Activated CD4-positive, alpha-beta memory T cell treated with anti-CD3 and anti-CD28 coated beads, Interleukin-2, amount 10 ng/mL, durations not matched to agents 7 days and 5 days (primary cell): Measurements from ENCODE around the gene LY9. TPM values are rescaled to one million over a fixed set of nuclear protein-coding genes. Genes with fewer than 3 reads are reported as not detected.
"Not testable (repeated sequence)": the region's sequence is repeated elsewhere in the genome, so short reads cannot be mapped to it uniquely, and the experiment has no call there.

ENCODE experiments used
- CTCF ChIA-PET: fragments of 350-600 bp; sonication (Branson Sonifier 250); formaldehyde crosslinking; loops from one replicate; lab custom pipeline; 2021; ENCODE audit warnings: antibody characterized with exemption, inconsistent platforms; lab: Charles Lee
- POLR2A ChIA-PET: fragments of 350-600 bp; sonication (Branson Sonifier 250); formaldehyde crosslinking; loops from one replicate; lab custom pipeline; 2021; ENCODE audit warnings: antibody characterized with exemption; lab: Charles Lee
- DNase-seq: peaks from one replicate; pipeline ENCODE4 v3.0.0-alpha.2; 2020
- H3K27ac Mint-ChIP-seq: one replicate; pipeline ENCODE4 v1.8.0; 2021; ENCODE audit warnings: mild to moderate bottlenecking, mixed read lengths
- H3K27me3 Mint-ChIP-seq: one replicate; pipeline ENCODE4 v1.8.0; 2021; ENCODE audit warnings: mixed read lengths
- H3K36me3 Mint-ChIP-seq: one replicate; pipeline ENCODE4 v1.8.0; 2021; ENCODE audit warnings: low read depth, mixed read lengths
- H3K4me1 Mint-ChIP-seq: one replicate; pipeline ENCODE4 v1.8.0; 2021; ENCODE audit warnings: mixed read lengths
- H3K4me3 Mint-ChIP-seq: one replicate; pipeline ENCODE4 v1.8.0; 2021; ENCODE audit warnings: mild to moderate bottlenecking, mixed read lengths
- H3K9me3 Mint-ChIP-seq: one replicate; pipeline ENCODE4 v1.8.0; 2021; ENCODE audit warnings: mixed read lengths
- total RNA-seq, 2 experiments: library from RNA; stranded (reverse); gene quantifications; one replicate each; pipeline ENCODE4 v1.2.3, GENCODE V29; 2021

The LY9 gene
- total RNA-seq, 2 experiments from 2014 or later = 46.4 to 49.9 TPM

DNA sequence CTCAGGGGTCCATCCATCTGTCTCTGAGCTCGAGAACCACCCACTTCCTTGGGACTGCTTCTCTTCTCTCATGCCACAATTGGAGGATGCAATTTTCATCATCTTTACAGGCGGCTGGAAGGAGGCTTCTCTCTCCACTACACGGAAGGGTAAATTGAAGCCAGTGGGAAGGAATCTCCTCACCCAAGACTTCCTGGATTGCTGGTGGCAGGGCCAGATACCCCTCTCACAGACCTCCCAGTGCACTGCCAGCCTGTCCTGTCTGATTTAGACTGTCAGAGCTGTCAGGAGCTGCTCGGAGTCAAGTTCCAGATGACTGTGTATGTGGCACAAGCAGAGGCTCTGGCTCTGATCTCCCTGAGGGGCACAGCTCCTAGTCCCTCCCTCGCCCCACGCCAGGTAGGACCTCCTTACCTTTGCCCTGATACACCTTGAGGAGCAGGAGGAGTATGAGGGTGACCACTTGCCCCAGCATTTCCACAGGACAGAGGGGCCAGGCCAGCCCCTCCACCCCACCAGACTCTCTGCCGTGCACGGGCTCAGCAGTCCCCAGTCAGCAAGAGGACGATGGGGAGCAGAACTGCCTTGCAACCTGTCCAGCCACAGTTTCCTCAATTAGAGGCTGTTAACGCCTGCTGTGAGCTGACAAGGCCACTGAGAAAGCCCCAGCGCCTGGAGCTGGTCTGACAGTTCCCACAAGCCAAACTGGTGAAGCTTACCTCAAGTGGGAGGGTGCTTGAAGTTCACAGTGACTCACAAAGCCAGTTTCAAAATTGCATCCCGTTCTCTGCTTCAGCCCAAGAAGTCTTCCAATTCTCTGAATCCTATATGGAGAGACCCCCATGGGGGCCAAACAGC, 66.5 kb downstream of the LY9 start, which contains the start of gene CD244:
CD244 (minus strand) TSS at position 685 of the 858 bp plus-strand sequence; CDS start at position 475, 210 bp downstream.
- peak; percentile 73 for DNase-seq
- ChIA-PET CTCF (interaction anchor here (0.6 to 3.5 kb wide), 9 partner anchors 11 to 92 kb away, joined by 3 to 19 read pairs (median 8); partner anchors contain the start of gene ITLN2), POLR2A (interaction anchor here (0.9 to 2.6 kb wide), 3 partner anchors 20 to 156 kb away, joined by 3 to 23 read pairs (median 9); no protein-coding TSS in a partner anchor)
- peak within 1 kb of the TSS; percentile 66 for H3K27ac Mint-ChIP-seq
- no peaks in the 10 kb centered on the region for H3K9me3 Mint-ChIP-seq
- peaks cover 3% of the 10 kb centered on the region for H3K27me3 Mint-ChIP-seq
- H3K36me3 Mint-ChIP-seq = no peaks in the 10 kb centered on the region
- H3K4me1 Mint-ChIP-seq = peaks cover 29% of the 10 kb centered on the region
- peak within 1 kb of the TSS; percentile 33 for H3K4me3 Mint-ChIP-seq

GRCh38 chr1:160863061-160863773, 67.2 kb downstream of the LY9 start:
- H3K27ac Mint-ChIP-seq = no peak overlapping the region
- no peaks in the 10 kb centered on the region for H3K36me3 Mint-ChIP-seq
- POLR2A ChIA-PET = interaction anchor here (0.9 to 2.6 kb wide), 3 partner anchors 21 to 157 kb away, joined by 3 to 23 read pairs (median 9); no protein-coding TSS in a partner anchor
- no peak overlapping the region for H3K4me3 Mint-ChIP-seq
- H3K27me3 Mint-ChIP-seq = peaks cover 8% of the 10 kb centered on the region
- CTCF ChIA-PET = interaction anchor here (1.4 to 3.5 kb wide), 8 partner anchors 14 to 91 kb away, joined by 4 to 19 read pairs (median 8); partner anchors contain the start of gene ITLN2
- no peak for DNase-seq
- H3K9me3 Mint-ChIP-seq = no peaks in the 10 kb centered on the region
- peaks cover 29% of the 10 kb centered on the region for H3K4me1 Mint-ChIP-seq

DNA sequence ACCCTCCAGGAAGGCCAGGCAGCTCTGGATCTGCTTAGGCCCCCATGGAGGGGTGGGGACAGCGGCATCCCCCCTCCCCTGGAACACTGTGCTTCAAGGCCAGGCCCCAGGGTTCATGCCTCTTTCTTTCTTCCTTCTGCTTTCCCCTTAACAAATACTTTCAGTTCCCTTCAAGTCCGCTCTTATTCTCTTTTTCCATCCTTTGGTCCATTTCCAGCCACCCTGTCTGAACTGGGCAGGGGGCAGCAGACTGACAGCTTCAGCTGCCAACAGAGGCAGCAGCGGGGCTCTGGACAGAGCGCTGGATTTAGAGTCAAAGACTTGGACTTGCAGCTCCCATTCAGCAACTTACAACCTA, 67.8 kb downstream of the LY9 start:
- ChIA-PET POLR2A (interaction anchor here (2.6 kb wide), 1 partner anchor 26 kb away, joined by 23 read pairs; no protein-coding TSS in a partner anchor), CTCF (interaction anchor here (1.6 to 2.2 kb wide), 3 partner anchors 14 to 26 kb away, joined by 5 to 10 read pairs (median 5); no protein-coding TSS in a partner anchor)
- no peak for DNase-seq
- Mint-ChIP-seq H3K27ac (no peak overlapping the region), H3K9me3 (no peaks in the 10 kb centered on the region), H3K4me1 (peaks cover 29% of the 10 kb centered on the region), H3K4me3 (no peak overlapping the region), H3K27me3 (peaks cover 8% of the 10 kb centered on the region), H3K36me3 (no peaks in the 10 kb centered on the region)

DNA sequence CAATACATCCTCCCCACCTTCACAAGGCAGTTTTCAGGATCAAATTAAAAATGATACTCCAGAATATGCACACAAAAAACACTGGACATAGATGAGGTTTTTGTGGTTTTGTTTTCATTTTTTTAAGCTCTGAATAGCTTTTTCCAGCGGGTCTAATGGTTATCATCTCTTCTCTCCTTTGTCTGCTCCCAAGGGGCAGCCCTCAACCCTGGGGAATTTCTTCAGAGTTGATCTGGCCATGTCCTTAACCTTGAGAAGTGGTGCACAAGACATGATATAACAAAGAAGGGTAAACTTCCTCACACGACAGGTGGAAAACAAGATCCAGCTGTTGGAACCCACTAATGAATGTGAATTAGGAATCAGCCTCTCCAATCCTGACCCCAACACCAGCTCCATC, 68.2 kb downstream of the LY9 start:
- no peak overlapping the region for H3K27ac Mint-ChIP-seq
- peaks cover 29% of the 10 kb centered on the region for H3K4me1 Mint-ChIP-seq
- H3K4me3 Mint-ChIP-seq = no peak overlapping the region
- H3K9me3 Mint-ChIP-seq = no peaks in the 10 kb centered on the region
- H3K27me3 Mint-ChIP-seq = peaks cover 8% of the 10 kb centered on the region
- ChIA-PET CTCF (interaction anchor here (1.6 to 2.2 kb wide), 2 partner anchors 13 to 27 kb away, joined by 5 to 10 read pairs; no protein-coding TSS in a partner anchor), POLR2A (interaction anchor here (2.6 kb wide), 1 partner anchor 27 kb away, joined by 23 read pairs; no protein-coding TSS in a partner anchor)
- no peaks in the 10 kb centered on the region for H3K36me3 Mint-ChIP-seq
- no peak for DNase-seq

DNA sequence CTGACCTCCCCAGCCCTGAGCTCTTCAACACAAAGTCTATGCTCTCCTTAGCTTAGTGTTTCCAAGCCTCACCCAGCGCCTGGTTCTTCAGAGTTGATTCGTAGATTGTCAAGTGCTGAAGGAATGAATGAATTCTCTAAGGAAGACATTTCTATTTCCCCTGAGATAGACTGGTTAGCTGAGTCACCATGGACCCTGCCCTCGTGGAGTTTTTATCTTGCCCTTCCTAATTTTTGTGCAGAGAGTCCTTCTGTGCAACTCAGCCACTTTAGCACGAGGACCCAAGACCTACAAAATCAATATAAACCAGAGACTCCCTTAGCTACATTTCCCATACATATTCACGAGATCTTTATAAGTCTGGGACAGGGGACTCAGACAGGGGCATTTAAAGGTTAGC, 69.4 kb downstream of the LY9 start:
- H3K4me1 Mint-ChIP-seq = peaks cover 29% of the 10 kb centered on the region
- no peak for DNase-seq
- H3K27ac Mint-ChIP-seq = no peak overlapping the region
- ChIA-PET POLR2A (no interaction called here), CTCF (interaction anchor here (0.9 to 2.5 kb wide), 4 partner anchors 12 to 30 kb away, joined by 3 to 10 read pairs (median 6); no protein-coding TSS in a partner anchor)
- H3K9me3 Mint-ChIP-seq = no peaks in the 10 kb centered on the region
- H3K27me3 Mint-ChIP-seq = peaks cover 8% of the 10 kb centered on the region
- no peaks in the 10 kb centered on the region for H3K36me3 Mint-ChIP-seq
- H3K4me3 Mint-ChIP-seq = no peak overlapping the region

DNA sequence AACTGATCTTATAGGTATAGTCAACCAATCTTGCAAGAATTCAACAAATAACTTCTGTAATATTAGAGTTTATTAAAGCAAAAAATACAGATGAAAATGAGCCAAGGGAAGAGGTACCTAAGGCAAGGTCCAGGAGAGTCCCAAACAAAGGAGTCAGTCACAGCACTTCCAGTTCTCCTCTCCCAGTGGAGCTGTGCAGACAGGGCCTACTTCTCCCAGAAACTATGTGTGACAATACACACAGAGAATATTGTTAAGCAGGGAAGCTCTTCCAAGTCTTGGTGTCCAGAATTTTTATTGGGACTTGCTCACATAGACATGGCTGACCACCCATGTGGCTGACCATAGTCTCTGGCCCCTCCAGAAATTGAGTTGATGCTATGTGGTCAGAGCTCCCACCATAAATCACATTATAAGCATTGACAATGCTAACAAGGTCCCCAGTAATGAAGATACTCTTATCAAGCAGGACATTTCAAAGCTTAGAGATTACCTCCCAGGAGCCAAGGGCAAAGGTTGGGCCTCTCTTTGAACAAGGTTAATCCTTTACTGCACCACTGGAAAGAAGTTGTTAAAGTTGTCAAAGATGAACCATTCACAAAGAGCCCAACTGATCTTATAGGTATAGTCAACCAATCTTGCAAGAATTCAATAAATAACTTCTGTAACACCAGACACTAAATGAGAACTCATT, 70.2 kb downstream of the LY9 start:
- CTCF ChIA-PET = interaction anchor here (0.9 to 2.5 kb wide), 4 partner anchors 11 to 31 kb away, joined by 3 to 10 read pairs (median 6); no protein-coding TSS in a partner anchor
- Mint-ChIP-seq H3K9me3 (no peaks in the 10 kb centered on the region), H3K27ac (no peak overlapping the region), H3K27me3 (peaks cover 8% of the 10 kb centered on the region), H3K4me1 (peaks cover 25% of the 10 kb centered on the region), H3K36me3 (no peaks in the 10 kb centered on the region), H3K4me3 (no peak overlapping the region)
- POLR2A ChIA-PET = interaction anchor here (1.0 kb wide), 1 partner anchor 11 kb away, joined by 3 read pairs; no protein-coding TSS in a partner anchor
- DNase-seq = no peak

DNA sequence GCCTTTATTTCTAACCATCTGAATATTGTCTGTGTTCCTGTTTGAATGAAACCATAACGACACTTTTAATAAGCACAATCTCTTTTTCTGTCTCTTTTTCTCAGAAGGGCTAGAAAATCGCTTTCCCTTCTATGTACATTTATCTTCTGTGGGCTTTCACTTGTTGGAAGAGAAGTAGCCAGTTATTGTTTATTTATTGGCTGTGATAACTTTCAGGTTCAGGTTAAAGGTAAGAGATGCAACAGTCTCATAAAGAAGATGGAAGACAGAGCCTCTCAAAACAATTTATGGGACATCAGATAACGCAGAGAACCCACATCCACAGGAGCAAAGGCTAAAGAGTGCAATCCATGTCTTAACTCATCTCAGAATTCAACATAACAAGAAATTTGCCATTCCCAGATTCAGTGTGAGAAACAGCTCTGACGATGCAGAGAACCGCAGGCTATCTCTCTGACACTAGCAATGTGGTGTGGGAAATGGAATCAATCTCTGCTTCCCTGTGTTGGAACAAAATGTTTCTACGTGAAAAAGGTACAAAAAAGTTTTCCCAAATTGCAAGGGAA, 70.8 kb downstream of the LY9 start:
- peaks cover 22% of the 10 kb centered on the region for H3K4me1 Mint-ChIP-seq
- DNase-seq = no peak
- peaks cover 8% of the 10 kb centered on the region for H3K27me3 Mint-ChIP-seq
- no peak overlapping the region for H3K27ac Mint-ChIP-seq
- no peak overlapping the region for H3K4me3 Mint-ChIP-seq
- no peaks in the 10 kb centered on the region for H3K36me3 Mint-ChIP-seq
- ChIA-PET CTCF (interaction anchor here (1.4 to 2.5 kb wide), 2 partner anchors 10 to 32 kb away, joined by 4 to 8 read pairs; no protein-coding TSS in a partner anchor), POLR2A (interaction anchor here (1.0 kb wide), 1 partner anchor 11 kb away, joined by 3 read pairs; no protein-coding TSS in a partner anchor)
- H3K9me3 Mint-ChIP-seq = no peaks in the 10 kb centered on the region

DNA sequence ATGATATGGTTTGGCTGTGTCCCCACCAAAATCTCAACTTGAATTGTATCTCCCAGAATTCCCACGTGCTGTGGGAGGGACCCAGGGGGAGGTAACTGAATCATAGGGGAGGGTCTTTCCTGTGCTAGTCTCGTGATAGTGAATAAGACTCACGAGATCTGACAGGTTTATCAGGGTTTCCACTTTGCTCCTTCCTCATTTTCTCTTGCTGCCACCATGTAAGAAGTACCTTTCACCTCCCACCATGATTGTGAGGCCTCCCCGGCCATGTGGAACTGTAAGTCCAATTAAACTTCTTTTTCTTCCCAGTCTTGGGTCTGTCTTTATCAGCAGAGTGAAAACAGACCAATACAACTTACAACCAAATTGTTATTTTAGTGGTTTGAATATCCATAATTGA, 71.7 kb downstream of the LY9 start:
- DNase-seq, H3K27ac Mint-ChIP-seq, H3K36me3 Mint-ChIP-seq, POLR2A ChIA-PET, CTCF ChIA-PET, H3K27me3 Mint-ChIP-seq, H3K4me3 Mint-ChIP-seq, H3K9me3 Mint-ChIP-seq: not testable (repeated sequence)
- H3K4me1 Mint-ChIP-seq = peaks cover 14% of the 10 kb centered on the region

DNA sequence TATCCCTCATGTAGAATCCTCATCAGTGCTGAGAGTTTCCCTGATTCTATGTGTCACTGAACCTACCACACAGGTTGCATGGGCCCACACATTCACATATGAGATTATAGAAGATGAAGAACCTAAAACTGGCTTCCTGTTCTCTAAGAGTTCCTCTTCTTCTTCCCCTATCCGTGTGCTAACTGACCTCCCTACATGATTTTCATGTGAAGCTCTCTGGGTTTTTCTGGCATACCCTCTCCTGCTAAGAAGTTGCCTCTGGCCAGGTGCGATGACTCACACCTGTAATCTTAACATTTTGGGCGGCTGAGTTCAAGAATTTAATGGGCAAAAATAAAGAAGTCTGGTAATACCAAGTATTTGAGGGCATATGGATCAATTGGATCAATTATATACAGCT, 72.2 kb downstream of the LY9 start:
- no peaks in the 10 kb centered on the region for H3K9me3 Mint-ChIP-seq
- no peak overlapping the region for H3K27ac Mint-ChIP-seq
- no peak for DNase-seq
- H3K27me3 Mint-ChIP-seq = peaks cover 8% of the 10 kb centered on the region
- peaks cover 9% of the 10 kb centered on the region for H3K4me1 Mint-ChIP-seq
- no peak overlapping the region for H3K4me3 Mint-ChIP-seq
- POLR2A ChIA-PET = no interaction called here
- no peaks in the 10 kb centered on the region for H3K36me3 Mint-ChIP-seq
- CTCF ChIA-PET = interaction anchor here (0.9 to 1.0 kb wide), 2 partner anchors 9 to 86 kb away, joined by 3 to 5 read pairs; partner anchors contain the start of gene ITLN2

- no peak for DNase-seq
- CTCF ChIA-PET = interaction anchor here (0.6 to 2.0 kb wide), 4 partner anchors 38 to 69 kb away, joined by 3 to 7 read pairs (median 4); no protein-coding TSS in a partner anchor
- POLR2A ChIA-PET = no interaction called here
- Mint-ChIP-seq H3K27ac (no peak overlapping the region), H3K27me3 (peaks cover 5% of the 10 kb centered on the region), H3K4me1 (peaks cover 8% of the 10 kb centered on the region), H3K4me3 (no peak overlapping the region), H3K9me3 (no peaks in the 10 kb centered on the region), H3K36me3 (no peaks in the 10 kb centered on the region)
Observed at GRCh38 chr1:160874935-160875334, 79.0 kb downstream of the LY9 start.

- H3K9me3 Mint-ChIP-seq, H3K4me3 Mint-ChIP-seq, H3K27ac Mint-ChIP-seq, CTCF ChIA-PET, H3K4me1 Mint-ChIP-seq, H3K36me3 Mint-ChIP-seq, DNase-seq, POLR2A ChIA-PET, H3K27me3 Mint-ChIP-seq: not testable (repeated sequence)
Observed at GRCh38 chr1:160875591-160875990, 79.6 kb downstream of the LY9 start.
